ENCODE results near the gene TMOD1. TPM values are rescaled to one million over a fixed set of nuclear protein-coding genes. Genes with fewer than 3 reads are reported as not detected.

Gene TMOD1
- total and polyA plus RNA-seq, 2 experiments from 2014 or later = 0.69 to 4.5 TPM

DNA sequence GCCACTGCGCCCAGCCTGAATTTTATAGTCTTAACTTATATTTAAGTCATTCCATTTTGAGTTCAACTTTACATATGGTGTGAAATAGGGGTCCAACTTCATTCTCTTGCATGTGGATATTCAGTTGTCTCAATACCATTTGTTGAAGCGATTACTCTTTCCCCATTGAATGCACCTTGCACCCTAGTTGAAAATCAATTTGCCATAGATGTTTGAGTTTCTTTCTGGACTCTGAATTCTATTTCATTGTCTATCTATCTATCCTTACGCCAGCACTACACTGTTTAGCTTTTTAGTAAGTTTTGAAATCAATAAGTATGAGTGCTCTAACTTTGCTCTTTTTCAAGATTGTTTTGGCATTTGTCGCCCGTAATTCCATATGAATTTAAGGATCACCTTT, 49.8 kb downstream of the TMOD1 start:
- Mint-ChIP-seq H3K27ac (no peak overlapping the region), H3K4me1 (no peaks in the 10 kb centered on the region; the same call in 1 of the 3 replicates), H3K9me3 (no peaks in the 10 kb centered on the region), H3K4me3 (no peak overlapping the region), H3K36me3 (ENCODE audit: low read depth) (no peaks in the 10 kb centered on the region), H3K27me3 (ENCODE audit: insufficient read depth, low read depth, poor library complexity) (peaks cover 14% of the 10 kb centered on the region)
- H3K4me1 ChIP-seq (ENCODE audit: insufficient read depth) = no peaks in the 10 kb centered on the region
- no peak overlapping the region for H3K27ac ChIP-seq (ENCODE audit: low read depth)
- H3K36me3 ChIP-seq (ENCODE audit: insufficient read depth) = no peaks in the 10 kb centered on the region
- no peak overlapping the region for H3K4me2 ChIP-seq
- DNase-seq (ENCODE audit: low spot score) (no peak), ATAC-seq (no peak)
- H3K9me2 ChIP-seq (ENCODE audit: insufficient read depth) = no peaks in the 10 kb centered on the region
- no peak overlapping the region for H2AFZ ChIP-seq
- H3K4me3 ChIP-seq = no peak overlapping the region
- no peaks in the 10 kb centered on the region for H3K27me3 ChIP-seq (ENCODE audit: insufficient read depth)
- H3K79me2 ChIP-seq (replicated peaks; ENCODE audit: insufficient read depth) = no peaks in the 10 kb centered on the region
- TF ChIP-seq ZNF114 (CRISPR knock-in tag; IDR thresholded peaks at IDR 0.05) (no peak), JUNB (IDR thresholded peaks at IDR 0.05; ENCODE audit: unreplicated experiment) (no peak), NANOG (IDR thresholded peaks at IDR 0.05; ENCODE audit: borderline replicate concordance) (no peak), ZNF331 (CRISPR knock-in tag; IDR thresholded peaks at IDR 0.05; ENCODE audit: low read depth) (no peak), EZH2phosphoT487 (IDR thresholded peaks at IDR 0.05; ENCODE audit: unreplicated experiment) (no peak), CREB1 (CRISPR knock-in tag; IDR thresholded peaks at IDR 0.05; ENCODE audit: low read depth) (no peak), POLR2AphosphoS5 (IDR thresholded peaks at IDR 0.05; ENCODE audit: low read depth) (no peak), EZH2 (IDR thresholded peaks at IDR 0.05; ENCODE audit: low read depth, unreplicated experiment) (no peak), STAT1 (IDR thresholded peaks at IDR 0.05; ENCODE audit: unreplicated experiment) (no peak)
- TF ChIP-seq, protein P1, sequence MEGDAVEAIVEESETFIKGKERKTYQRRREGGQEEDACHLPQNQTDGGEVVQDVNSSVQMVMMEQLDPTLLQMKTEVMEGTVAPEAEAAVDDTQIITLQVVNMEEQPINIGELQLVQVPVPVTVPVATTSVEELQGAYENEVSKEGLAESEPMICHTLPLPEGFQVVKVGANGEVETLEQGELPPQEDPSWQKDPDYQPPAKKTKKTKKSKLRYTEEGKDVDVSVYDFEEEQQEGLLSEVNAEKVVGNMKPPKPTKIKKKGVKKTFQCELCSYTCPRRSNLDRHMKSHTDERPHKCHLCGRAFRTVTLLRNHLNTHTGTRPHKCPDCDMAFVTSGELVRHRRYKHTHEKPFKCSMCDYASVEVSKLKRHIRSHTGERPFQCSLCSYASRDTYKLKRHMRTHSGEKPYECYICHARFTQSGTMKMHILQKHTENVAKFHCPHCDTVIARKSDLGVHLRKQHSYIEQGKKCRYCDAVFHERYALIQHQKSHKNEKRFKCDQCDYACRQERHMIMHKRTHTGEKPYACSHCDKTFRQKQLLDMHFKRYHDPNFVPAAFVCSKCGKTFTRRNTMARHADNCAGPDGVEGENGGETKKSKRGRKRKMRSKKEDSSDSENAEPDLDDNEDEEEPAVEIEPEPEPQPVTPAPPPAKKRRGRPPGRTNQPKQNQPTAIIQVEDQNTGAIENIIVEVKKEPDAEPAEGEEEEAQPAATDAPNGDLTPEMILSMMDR (conservative IDR thresholded peaks at IDR 0.05; ENCODE audit: low read depth in 2 of 2) = no peak
- TF ChIP-seq, protein P2, sequence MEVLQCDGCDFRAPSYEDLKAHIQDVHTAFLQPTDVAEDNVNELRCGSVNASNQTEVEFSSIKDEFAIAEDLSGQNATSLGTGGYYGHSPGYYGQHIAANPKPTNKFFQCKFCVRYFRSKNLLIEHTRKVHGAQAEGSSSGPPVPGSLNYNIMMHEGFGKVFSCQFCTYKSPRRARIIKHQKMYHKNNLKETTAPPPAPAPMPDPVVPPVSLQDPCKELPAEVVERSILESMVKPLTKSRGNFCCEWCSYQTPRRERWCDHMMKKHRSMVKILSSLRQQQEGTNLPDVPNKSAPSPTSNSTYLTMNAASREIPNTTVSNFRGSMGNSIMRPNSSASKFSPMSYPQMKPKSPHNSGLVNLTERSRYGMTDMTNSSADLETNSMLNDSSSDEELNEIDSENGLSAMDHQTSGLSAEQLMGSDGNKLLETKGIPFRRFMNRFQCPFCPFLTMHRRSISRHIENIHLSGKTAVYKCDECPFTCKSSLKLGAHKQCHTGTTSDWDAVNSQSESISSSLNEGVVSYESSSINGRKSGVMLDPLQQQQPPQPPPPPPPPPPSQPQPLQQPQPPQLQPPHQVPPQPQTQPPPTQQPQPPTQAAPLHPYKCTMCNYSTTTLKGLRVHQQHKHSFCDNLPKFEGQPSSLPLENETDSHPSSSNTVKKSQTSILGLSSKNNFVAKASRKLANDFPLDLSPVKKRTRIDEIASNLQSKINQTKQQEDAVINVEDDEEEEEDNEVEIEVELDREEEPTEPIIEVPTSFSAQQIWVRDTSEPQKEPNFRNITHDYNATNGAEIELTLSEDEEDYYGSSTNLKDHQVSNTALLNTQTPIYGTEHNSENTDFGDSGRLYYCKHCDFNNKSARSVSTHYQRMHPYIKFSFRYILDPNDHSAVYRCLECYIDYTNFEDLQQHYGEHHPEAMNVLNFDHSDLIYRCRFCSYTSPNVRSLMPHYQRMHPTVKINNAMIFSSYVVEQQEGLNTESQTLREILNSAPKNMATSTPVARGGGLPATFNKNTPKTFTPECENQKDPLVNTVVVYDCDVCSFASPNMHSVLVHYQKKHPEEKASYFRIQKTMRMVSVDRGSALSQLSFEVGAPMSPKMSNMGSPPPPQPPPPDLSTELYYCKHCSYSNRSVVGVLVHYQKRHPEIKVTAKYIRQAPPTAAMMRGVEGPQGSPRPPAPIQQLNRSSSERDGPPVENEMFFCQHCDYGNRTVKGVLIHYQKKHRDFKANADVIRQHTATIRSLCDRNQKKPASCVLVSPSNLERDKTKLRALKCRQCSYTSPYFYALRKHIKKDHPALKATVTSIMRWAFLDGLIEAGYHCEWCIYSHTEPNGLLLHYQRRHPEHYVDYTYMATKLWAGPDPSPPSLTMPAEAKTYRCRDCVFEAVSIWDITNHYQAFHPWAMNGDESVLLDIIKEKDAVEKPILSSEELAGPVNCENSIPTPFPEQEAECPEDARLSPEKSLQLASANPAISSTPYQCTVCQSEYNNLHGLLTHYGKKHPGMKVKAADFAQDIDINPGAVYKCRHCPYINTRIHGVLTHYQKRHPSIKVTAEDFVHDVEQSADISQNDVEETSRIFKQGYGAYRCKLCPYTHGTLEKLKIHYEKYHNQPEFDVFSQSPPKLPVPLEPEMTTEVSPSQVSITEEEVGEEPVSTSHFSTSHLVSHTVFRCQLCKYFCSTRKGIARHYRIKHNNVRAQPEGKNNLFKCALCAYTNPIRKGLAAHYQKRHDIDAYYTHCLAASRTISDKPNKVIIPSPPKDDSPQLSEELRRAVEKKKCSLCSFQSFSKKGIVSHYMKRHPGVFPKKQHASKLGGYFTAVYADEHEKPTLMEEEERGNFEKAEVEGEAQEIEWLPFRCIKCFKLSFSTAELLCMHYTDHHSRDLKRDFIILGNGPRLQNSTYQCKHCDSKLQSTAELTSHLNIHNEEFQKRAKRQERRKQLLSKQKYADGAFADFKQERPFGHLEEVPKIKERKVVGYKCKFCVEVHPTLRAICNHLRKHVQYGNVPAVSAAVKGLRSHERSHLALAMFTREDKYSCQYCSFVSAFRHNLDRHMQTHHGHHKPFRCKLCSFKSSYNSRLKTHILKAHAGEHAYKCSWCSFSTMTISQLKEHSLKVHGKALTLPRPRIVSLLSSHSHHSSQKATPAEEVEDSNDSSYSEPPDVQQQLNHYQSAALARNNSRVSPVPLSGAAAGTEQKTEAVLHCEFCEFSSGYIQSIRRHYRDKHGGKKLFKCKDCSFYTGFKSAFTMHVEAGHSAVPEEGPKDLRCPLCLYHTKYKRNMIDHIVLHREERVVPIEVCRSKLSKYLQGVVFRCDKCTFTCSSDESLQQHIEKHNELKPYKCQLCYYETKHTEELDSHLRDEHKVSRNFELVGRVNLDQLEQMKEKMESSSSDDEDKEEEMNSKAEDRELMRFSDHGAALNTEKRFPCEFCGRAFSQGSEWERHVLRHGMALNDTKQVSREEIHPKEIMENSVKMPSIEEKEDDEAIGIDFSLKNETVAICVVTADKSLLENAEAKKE (CRISPR knock-in tag; IDR thresholded peaks at IDR 0.05) = no peak
- TF ChIP-seq, protein P3, sequence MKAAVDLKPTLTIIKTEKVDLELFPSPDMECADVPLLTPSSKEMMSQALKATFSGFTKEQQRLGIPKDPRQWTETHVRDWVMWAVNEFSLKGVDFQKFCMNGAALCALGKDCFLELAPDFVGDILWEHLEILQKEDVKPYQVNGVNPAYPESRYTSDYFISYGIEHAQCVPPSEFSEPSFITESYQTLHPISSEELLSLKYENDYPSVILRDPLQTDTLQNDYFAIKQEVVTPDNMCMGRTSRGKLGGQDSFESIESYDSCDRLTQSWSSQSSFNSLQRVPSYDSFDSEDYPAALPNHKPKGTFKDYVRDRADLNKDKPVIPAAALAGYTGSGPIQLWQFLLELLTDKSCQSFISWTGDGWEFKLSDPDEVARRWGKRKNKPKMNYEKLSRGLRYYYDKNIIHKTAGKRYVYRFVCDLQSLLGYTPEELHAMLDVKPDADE (IDR thresholded peaks at IDR 0.05) = no peak
- TF ChIP-seq, protein P4, sequence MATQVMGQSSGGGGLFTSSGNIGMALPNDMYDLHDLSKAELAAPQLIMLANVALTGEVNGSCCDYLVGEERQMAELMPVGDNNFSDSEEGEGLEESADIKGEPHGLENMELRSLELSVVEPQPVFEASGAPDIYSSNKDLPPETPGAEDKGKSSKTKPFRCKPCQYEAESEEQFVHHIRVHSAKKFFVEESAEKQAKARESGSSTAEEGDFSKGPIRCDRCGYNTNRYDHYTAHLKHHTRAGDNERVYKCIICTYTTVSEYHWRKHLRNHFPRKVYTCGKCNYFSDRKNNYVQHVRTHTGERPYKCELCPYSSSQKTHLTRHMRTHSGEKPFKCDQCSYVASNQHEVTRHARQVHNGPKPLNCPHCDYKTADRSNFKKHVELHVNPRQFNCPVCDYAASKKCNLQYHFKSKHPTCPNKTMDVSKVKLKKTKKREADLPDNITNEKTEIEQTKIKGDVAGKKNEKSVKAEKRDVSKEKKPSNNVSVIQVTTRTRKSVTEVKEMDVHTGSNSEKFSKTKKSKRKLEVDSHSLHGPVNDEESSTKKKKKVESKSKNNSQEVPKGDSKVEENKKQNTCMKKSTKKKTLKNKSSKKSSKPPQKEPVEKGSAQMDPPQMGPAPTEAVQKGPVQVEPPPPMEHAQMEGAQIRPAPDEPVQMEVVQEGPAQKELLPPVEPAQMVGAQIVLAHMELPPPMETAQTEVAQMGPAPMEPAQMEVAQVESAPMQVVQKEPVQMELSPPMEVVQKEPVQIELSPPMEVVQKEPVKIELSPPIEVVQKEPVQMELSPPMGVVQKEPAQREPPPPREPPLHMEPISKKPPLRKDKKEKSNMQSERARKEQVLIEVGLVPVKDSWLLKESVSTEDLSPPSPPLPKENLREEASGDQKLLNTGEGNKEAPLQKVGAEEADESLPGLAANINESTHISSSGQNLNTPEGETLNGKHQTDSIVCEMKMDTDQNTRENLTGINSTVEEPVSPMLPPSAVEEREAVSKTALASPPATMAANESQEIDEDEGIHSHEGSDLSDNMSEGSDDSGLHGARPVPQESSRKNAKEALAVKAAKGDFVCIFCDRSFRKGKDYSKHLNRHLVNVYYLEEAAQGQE (IDR thresholded peaks at IDR 0.05; ENCODE audit: unreplicated experiment) = no peak
- no peaks in the 10 kb centered on the region for H3F3A ChIP-seq (replicated peaks; ENCODE audit: low read depth)
- H4K20me1 ChIP-seq (replicated peaks; ENCODE audit: insufficient read depth) = no peaks in the 10 kb centered on the region

Data from GM23338 (cell line).